DND-41 (cell line): Measurements from ENCODE around the gene DENND4B.

Source experiments
- CTCF ChIP-seq: IDR thresholded peaks from 2 replicates; pipeline ENCODE4 v1.5.1; 2012; ENCODE audit warnings: borderline replicate concordance, low read length, moderate library complexity, mild to moderate bottlenecking; ENCODE audit not compliant: poor library complexity, severe bottlenecking; ENCODE audit errors: extremely low read depth
- EZH2 ChIP-seq: IDR thresholded peaks from 3 replicates; pipeline ENCODE4 v1.6.1; 2012; ENCODE audit warnings: borderline replicate concordance, low read depth, mild to moderate bottlenecking, moderate library complexity, low read length, inconsistent platforms; ENCODE audit not compliant: severe bottlenecking

- TF ChIP-seq EZH2, result no peak
- no peak for TF ChIP-seq CTCF
Measured at GRCh38 chr1:153958111-153958960, 11.8 kb upstream of the DENND4B start, which contains the start of gene CRTC2.
